Hindlimb muscle (tissue), 1 donor: ENCODE data around the gene B4GALNT3. TPM values are rescaled to one million over a fixed set of nuclear protein-coding genes. Genes with fewer than 3 reads are reported as not detected.

ENCODE experiments used
- DNase-seq: peaks from one replicate; pipeline ENCODE4 v3.0.0-alpha.2; 2013
- polyA plus RNA-seq: library from polyadenylated mRNA; unstranded; fragments of 120-200 nt; gene quantifications from one replicate; pipeline ENCODE4 v1.2.1, GENCODE V29; 2013; ENCODE audit not compliant: insufficient read length

B4GALNT3 gene
- polyA plus RNA-seq, 1 donor = 12.9 TPM

- no peak for DNase-seq
Measured at GRCh38 chr12:559906-560455, 100.2 kb downstream of the B4GALNT3 start.

- no peak for DNase-seq
Measured at GRCh38 chr12:560691-561390, 101.1 kb downstream of the B4GALNT3 start.

DNA sequence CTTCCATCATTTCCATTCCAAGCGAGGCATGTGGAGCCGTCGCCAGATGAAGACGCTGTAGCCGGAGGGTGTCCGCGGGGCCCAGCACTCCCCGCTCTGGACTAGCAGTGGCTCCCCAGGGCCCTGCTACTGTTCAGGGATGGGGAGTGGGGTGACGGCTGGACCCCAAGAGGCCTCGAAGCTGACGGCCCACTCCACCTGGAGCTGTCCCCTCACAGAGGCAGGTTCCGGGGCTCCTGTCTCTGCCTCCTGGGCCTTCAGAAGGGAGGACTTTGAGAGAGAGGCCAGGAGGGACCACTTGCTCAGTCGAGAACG is 101.6 kb downstream of the B4GALNT3 start:
- DNase-seq = no peak

DNA sequence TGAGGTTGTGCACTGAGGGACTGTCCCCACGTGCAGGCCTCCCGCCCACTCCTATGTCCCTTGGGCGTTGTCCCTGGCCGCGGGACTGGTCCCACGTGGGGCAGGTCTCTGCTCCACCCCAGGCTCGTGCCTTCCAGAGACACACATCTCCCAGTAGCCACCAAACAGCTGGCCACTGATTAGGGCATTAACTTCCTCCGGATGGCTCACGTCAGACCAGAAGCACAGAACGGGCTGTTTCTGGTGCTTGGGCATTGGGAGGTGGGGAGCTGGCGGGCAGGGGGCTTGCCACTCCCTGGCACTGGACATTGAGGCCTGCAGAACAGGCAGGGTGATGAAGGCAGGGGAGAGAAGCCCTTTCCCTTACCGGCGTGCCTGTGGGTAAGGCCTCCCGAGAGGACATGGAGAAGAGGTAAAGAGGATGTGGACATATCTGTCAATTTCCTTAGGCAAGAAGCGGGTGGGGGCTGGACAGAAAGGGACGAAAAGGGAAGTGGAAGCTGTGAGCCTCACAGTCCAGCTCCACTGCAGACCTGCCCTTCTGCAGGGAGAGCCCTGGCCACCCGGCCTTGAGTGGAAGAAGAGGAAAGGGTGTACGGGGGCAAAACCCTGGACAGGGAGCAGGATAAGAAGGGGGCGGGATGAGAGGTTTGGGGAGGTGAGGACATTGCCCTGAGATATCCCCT is 102.3 kb downstream of the B4GALNT3 start:
- no peak for DNase-seq

- DNase-seq = no peak
Measured at GRCh38 chr12:562634-563033, 102.9 kb downstream of the B4GALNT3 start.

GRCh38 chr12:563250-563781 is 103.6 kb downstream of the B4GALNT3 start:
- no peak for DNase-seq

DNA sequence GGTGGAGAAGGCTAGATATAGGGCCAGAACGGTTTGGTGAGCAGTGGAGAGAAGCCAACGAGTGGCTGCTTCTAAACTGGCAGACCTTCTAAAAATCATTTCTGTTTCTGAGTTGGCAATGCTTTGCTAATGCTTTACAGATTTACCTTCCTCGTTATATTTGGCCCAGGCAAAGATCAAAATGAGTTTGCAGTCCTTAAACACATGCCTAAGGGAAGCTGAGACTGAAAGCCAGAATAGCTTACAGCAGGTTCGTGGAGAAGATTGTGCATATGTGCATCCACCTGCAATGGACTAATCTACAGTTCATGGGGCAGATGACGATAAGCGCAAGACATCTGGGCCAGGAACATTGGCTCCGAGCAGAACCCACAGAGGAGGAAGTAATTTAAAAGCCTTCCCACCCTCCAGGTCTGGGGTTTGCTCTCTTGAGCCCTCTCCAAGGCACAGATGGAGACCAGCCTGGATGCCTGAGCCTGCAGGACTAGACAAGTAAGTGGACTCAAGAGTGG is 104.1 kb downstream of the B4GALNT3 start:
- no peak for DNase-seq

- DNase-seq = no peak
Measured at GRCh38 chr12:565161-565560, 105.4 kb downstream of the B4GALNT3 start.

GRCh38 chr12:565589-566105 is 105.9 kb downstream of the B4GALNT3 start:
- no peak for DNase-seq

- no peak for DNase-seq
Measured at GRCh38 chr12:568486-568885, 108.7 kb downstream of the B4GALNT3 start.

- no peak for DNase-seq
Measured at GRCh38 chr12:569091-569676, 109.4 kb downstream of the B4GALNT3 start.

DNA sequence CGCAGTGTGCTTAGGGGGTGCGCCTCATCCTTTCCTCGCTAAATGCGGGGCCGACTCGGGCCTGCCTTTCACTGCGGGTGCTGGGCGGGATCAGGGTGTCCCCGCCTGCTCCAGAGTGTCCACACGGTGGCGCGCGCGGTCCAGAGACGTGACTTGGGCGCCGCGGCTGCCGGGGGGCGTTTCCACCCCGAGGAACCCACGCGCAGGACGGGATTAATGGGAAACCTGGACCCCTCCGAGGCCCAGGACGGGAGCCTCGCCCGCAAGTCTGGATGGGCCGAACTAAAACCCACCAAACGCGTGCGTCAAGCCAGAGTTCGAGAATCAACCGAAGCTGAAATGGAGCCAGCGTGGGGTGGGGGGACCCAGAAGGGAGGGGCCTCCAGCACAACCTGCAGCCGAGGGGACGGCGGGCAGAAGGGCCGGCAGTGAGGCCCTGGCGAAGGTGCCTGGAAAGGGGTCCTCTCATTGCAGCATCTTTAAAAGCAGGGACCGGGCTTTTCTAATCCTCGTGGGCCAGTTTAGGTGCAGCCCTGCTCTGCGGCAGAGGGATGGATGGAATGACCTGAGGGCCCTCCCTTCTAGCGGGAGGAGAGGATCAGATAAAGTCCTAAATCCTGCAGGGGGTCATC is 110.2 kb downstream of the B4GALNT3 start:
- DNase-seq = peak; percentile 90

DNA sequence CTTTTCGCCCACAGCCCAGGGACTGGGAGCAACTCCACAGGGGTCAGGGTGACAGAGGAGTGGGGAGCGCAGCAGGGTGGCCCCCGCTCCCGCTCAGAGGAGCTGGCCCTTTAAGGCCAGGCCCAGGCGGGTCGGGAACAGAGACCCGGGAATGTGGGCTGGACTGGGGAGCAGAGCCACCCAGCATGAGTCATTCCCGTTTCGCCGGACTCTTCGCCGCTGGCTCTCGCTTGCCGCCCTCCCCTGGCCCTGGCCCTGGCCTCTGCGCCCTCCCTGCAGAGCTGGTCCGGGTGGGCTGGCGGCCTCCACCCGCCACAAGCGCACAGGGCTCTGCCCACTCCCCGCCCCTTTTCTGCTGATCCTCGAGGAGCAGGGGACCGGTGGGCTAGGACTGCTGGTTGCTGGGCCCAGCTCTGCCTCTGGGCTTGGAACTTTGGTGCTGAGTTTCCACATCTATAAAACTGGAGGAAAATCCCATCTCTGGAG is 110.7 kb downstream of the B4GALNT3 start:
- DNase-seq = peak; percentile 73

- DNase-seq = peak; percentile 52
Measured at GRCh38 chr12:570921-571794, 111.4 kb downstream of the B4GALNT3 start.

DNA sequence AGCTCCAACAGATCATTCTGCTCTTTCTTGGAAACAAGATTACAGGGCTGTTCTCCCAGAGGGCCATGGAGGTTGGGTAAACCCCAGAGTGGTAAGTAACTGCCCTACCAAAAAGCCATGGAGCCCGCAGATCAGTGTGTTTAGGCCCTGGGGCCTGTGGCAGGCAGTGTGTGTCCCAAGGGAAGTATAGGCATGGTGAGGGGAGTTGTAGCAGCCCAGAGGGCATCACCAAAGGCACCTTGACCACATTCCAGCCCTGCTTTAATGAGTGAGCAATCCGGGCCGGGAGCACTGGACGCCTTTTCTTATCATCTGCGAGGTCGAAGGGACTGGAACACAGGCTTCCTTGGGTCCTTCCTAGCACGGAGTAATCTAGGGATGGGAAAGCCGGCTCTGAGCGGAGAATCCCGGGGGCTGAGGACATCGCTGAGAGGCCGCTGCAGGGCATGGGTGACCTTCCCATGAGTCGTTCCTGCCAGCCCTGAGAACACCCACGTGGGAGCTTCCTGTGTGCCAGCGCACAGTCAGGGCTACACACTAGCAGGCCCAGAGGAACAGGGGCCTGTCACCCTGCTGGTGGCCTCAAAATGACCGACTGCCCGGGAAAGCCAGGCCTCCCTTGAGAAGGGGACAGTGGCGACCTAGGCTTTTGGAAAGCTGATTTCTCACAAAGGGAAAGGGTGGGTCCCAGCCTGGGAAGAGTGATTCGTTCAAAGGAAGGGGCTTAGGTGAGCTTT is 112.2 kb downstream of the B4GALNT3 start:
- no peak for DNase-seq

GRCh38 chr12:572532-572899 is 112.8 kb downstream of the B4GALNT3 start:
- DNase-seq = no peak

- no peak for DNase-seq
Measured at GRCh38 chr12:573232-573631, 113.5 kb downstream of the B4GALNT3 start.

DNA sequence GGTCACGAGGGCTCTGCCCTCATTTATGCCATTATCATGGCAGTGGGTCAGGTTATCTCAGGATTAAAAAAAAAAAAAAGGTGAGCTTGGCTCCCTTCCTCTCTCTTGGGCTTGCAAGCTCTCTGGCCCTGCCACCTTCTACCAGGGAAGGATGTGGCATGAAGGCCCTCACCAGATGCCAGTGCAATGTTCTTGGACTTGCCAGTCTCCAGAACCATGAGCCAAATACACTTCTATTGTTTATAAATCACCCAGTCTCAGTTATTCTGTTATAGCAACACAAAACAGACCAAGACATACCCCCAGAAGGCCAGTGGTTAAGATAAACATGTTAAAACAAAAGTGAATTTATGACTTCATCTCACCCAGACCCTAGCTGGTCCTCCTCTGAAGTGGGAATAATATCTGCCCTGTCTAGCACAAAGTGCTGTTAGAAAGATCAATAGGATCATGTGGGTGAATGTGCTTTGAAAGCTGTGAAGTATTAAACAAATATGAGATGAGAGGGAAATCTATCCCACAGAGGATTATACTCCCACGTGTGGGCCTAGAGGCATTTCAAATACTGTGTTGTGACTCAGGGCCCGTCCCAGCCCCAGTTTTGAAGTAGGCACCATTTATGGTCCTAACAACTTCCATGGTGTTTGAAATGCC is 114.9 kb downstream of the B4GALNT3 start:
- DNase-seq = no peak

- DNase-seq = no peak
Measured at GRCh38 chr12:575129-575502, 115.4 kb downstream of the B4GALNT3 start.

DNA sequence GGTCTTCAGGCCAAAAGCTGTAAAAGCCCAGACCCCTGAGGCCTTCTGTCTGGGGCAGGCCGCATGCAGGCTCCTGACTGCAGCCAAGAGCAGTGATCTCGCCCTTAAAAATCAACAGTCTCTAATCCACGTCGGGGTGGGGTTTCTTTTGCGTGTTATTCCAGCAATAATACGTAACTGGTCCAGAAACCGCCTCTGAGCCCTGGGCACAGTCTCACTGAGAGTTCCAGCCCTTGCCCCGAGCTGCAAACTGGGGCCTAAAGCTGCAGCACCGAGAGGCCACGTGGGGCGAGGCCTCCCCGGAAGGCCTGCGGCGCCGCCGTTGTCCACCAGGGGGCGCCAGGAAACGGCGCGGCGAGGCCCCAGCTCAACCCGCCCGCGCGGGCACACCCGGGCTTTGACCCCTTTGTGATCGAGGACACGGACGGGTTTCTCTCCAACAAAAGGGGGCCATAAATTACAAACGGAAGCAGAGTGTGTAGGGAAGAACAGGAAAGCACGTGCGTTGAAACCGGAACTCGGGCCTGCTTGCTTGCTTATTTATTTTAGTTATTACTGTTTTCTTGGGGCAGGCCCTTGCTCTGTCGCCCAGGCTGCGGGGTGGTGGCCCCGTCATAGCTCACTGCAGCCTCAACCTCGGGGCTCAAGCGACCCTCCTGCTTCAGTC is 116.3 kb downstream of the B4GALNT3 start:
- peak; percentile 87 for DNase-seq
